Transverse colon (tissue), 4 donors: ENCODE results near the gene ZCCHC17. TPM values are rescaled to one million over a fixed set of nuclear protein-coding genes. Genes with fewer than 3 reads are reported as not detected.

Experiments used
- DNase-seq: peaks from one replicate; pipeline ENCODE4 v3.0.0-alpha.2; 2019
- H3K27ac ChIP-seq, 4 donors: fragments of 200-600 bp; sonication (generic); 2 replicates each; pipeline ENCODE4 v1.5.1; 2016 to 2018; ENCODE audit warnings: inconsistent platforms in 4 of 4
- H3K27me3 ChIP-seq: fragments of 200-600 bp; sonication (generic); 2 replicates; pipeline ENCODE4 v1.5.1; 2017; ENCODE audit warnings: inconsistent platforms
- H3K36me3 ChIP-seq, 4 donors: fragments of 200-600 bp; sonication (generic); 2 replicates each; pipeline ENCODE4 v1.5.1; 2017 to 2019; ENCODE audit warnings: inconsistent platforms in 4 of 4
- H3K4me1 ChIP-seq, 4 donors: fragments of 200-600 bp; sonication (generic); 2 replicates each; pipeline ENCODE4 v1.5.1; 2017 to 2020; ENCODE audit warnings: inconsistent platforms in 4 of 4
- H3K4me3 ChIP-seq, 4 donors: fragments of 200-600 bp; sonication (generic); 1 replicate in 1 of 4; 2 replicates in 3 of 4; pipeline versions ENCODE4 v1.5.1 to v1.6.1; 2017 to 2019; ENCODE audit warnings: inconsistent platforms in 4 of 4
- H3K9me3 ChIP-seq, 2 donors: fragments of 200-600 bp; sonication (generic); 2 replicates each; pipeline ENCODE4 v1.5.1; 2017 to 2019; ENCODE audit warnings: inconsistent platforms in 2 of 2
- CTCF ChIP-seq, 5 experiments: fragments of 200-600 bp in 3 of 5; fragments of 450-650 bp in 2 of 5; sonication (generic) in 3 of 5; IDR thresholded peaks; 1 replicate in 2 of 5; 2 replicates in 3 of 5; pipeline ENCODE4 v1.5.1; 2016 to 2017; ENCODE audit warnings: antibody characterized with exemption in 5 of 5, inconsistent platforms in 3 of 5, mild to moderate bottlenecking in 2 of 5, moderate library complexity in 1 of 5
- EP300 ChIP-seq: sonication (generic); formaldehyde crosslinking; IDR thresholded peaks from one replicate; pipeline ENCODE4 v1.6.1; 2017; ENCODE audit warnings: antibody characterized with exemption, low read depth
- POLR2A ChIP-seq: fragments of 450-650 bp; IDR thresholded peaks from one replicate; pipeline ENCODE4 v1.6.1; 2016; ENCODE audit warnings: antibody characterized with exemption, mild to moderate bottlenecking, moderate library complexity
- POLR2AphosphoS5 ChIP-seq, 3 donors: sonication (generic); formaldehyde crosslinking; IDR thresholded peaks; one replicate each; pipeline ENCODE4 v1.6.1; 2016; ENCODE audit warnings: antibody characterized with exemption in 3 of 3
- WGBS, 2 donors: methylation state at CpG; one replicate each; pipeline ENCODE4 v1.1.5; 2018; ENCODE audit warnings: low coverage in 1 of 2; 5-methylcytosine and 5-hydroxymethylcytosine counted together
- in situ Hi-C, 4 donors: fragments of 200-750 bp; cut with MboI; loops; one replicate each; pipeline versions ENCODE4 v1.15.0 to v1.15.1; 2017; ENCODE audit warnings: low sequenced_read_pairs in 3 of 4, low pct_ligation_motif_present in 1 of 4, low pct_unique_long_range_greater_than_20kb in 1 of 4
- intact Hi-C: fragments of 100-400 bp; cut with DNase I; formaldehyde crosslinking; loops from one replicate; pipeline ENCODE4 v1.15.1; 2023; ENCODE audit warnings: low total_unique reads
- total RNA-seq, 4 donors: library from RNA; depleted of rRNA; stranded (reverse); fragments of >200 nt; gene quantifications; one replicate each; pipeline ENCODE4 v1.1.0, GENCODE V29; 2016

The ZCCHC17 gene
- total RNA-seq, 4 donors from 2014 or later: 4.8 to 18.7 (median 13.7) TPM

GRCh38 chr1:31289021-31289420 is 7.8 kb upstream of the ZCCHC17 start:
- peaks cover 0 to 74% (median 20%) of the 10 kb centered on the region in 4 donors for H3K36me3 ChIP-seq
- TF ChIP-seq POLR2A (no peak), POLR2AphosphoS5 (IDR thresholded peaks at IDR 0.05) (no peak), EP300 (no peak), CTCF (IDR thresholded peaks at IDR 0.05) (no peak)

GRCh38 chr1:31295874-31296485 is 852 bp upstream of the ZCCHC17 start:
- Histone ChIP-seq H3K4me3 (peak overlapping the region; percentile 71 to 91 (median 82)), H3K27ac (peak overlapping the region; percentile 93 to 97 (median 94)), H3K27me3 (no peaks in the 10 kb centered on the region), H3K4me1 (peaks cover 0 to 37% (median 23%) of the 10 kb centered on the region in 4 donors), H3K9me3 (no peaks in the 10 kb centered on the region), H3K36me3 (peaks cover 0 to 22% (median 4%) of the 10 kb centered on the region in 4 donors)
- intact Hi-C loops: no loop called here
- no peak for TF ChIP-seq CTCF (IDR thresholded peaks at IDR 0.05)
- TF ChIP-seq EP300: no peak
- no peak for TF ChIP-seq POLR2AphosphoS5 (IDR thresholded peaks at IDR 0.05)
- TF ChIP-seq POLR2A: no peak
- DNase-seq: no peak
- 14 to 21% methylated on average over 10 to 17 of the region's 17 CpGs for WGBS, 2 donors
- in situ Hi-C loops: no loop called here

More at GRCh38 chr1:31289021-31289420, 7.8 kb upstream of the ZCCHC17 start:
- no peaks in the 10 kb centered on the region for H3K27me3 ChIP-seq
- in situ Hi-C loops (no loop called here), intact Hi-C loops (no loop called here)
- no peak for DNase-seq
- no peaks in the 10 kb centered on the region for H3K4me1 ChIP-seq
- H3K9me3 ChIP-seq: no peaks in the 10 kb centered on the region
- H3K4me3 ChIP-seq: no peak overlapping the region
- WGBS, 2 donors: 71 to 87% methylated on average over 3 to 4 of the region's 4 CpGs
- no peak overlapping the region for H3K27ac ChIP-seq

GRCh38 chr1:31297277-31298247 is 730 bp downstream of the ZCCHC17 start:
- Histone ChIP-seq H3K4me1 (peaks cover 0 to 37% (median 23%) of the 10 kb centered on the region in 4 donors), H3K4me3 (peak overlapping the region; percentile 71 to 91 (median 75)), H3K36me3 (peaks cover 0 to 7% (median 0%) of the 10 kb centered on the region in 4 donors), H3K9me3 (no peaks in the 10 kb centered on the region), H3K27ac (peak overlapping the region; percentile 93 to 97 (median 94)), H3K27me3 (no peaks in the 10 kb centered on the region)
- 4 to 11% methylated on average over 4 to 23 of the region's 23 CpGs for WGBS, 2 donors
- in situ Hi-C loops (no loop called here), intact Hi-C loops (no loop called here)
- TF ChIP-seq CTCF (IDR thresholded peaks at IDR 0.05) (no peak), EP300 (no peak), POLR2AphosphoS5 (IDR thresholded peaks at IDR 0.05) (no peak), POLR2A (no peak)
- no peak for DNase-seq

- Histone ChIP-seq H3K36me3 (no peaks in the 10 kb centered on the region), H3K9me3 (no peaks in the 10 kb centered on the region), H3K4me3 (no peak overlapping the region), H3K27ac (no peak overlapping the region), H3K4me1 (peaks cover 0 to 37% (median 23%) of the 10 kb centered on the region in 4 donors), H3K27me3 (no peaks in the 10 kb centered on the region)
- 96 to 100% methylated on average over 1 of the region's 1 CpG for WGBS, 2 donors
- DNase-seq: no peak
- intact Hi-C loops: no loop called here
- in situ Hi-C loops: no loop called here
- TF ChIP-seq POLR2A (no peak), POLR2AphosphoS5 (IDR thresholded peaks at IDR 0.05) (no peak), EP300 (no peak), CTCF (IDR thresholded peaks at IDR 0.05) (no peak)
Observed at GRCh38 chr1:31299365-31299764, 2.5 kb downstream of the ZCCHC17 start.
